Measurements from ENCODE around the gene ARHGAP26. TPM values are rescaled to one million over a fixed set of nuclear protein-coding genes. Genes with fewer than 3 reads are reported as not detected.

The ARHGAP26 gene
- polyA plus RNA-seq, 6 donors from 2014 or later = 2.4 to 8.7 (median 4.1) TPM

GRCh38 chr5:143243103-143243502 lies 472.9 kb downstream of the ARHGAP26 start:
- Mint-ChIP-seq H3K4me3 (no peak overlapping the region), H3K4me1 (no peaks in the 10 kb centered on the region), H3K27ac (no peak overlapping the region), H3K36me3 (peaks cover 5 to 12% of the 10 kb centered on the region in 2 donors), H3K9me3 (peaks cover 0 to 17% (median 3%) of the 10 kb centered on the region in 7 donors), H3K27me3 (no peaks in the 10 kb centered on the region)
- ATAC-seq (ENCODE audit: low read depth in 2 of 2) (no peak), DNase-seq (no peak)

DNA sequence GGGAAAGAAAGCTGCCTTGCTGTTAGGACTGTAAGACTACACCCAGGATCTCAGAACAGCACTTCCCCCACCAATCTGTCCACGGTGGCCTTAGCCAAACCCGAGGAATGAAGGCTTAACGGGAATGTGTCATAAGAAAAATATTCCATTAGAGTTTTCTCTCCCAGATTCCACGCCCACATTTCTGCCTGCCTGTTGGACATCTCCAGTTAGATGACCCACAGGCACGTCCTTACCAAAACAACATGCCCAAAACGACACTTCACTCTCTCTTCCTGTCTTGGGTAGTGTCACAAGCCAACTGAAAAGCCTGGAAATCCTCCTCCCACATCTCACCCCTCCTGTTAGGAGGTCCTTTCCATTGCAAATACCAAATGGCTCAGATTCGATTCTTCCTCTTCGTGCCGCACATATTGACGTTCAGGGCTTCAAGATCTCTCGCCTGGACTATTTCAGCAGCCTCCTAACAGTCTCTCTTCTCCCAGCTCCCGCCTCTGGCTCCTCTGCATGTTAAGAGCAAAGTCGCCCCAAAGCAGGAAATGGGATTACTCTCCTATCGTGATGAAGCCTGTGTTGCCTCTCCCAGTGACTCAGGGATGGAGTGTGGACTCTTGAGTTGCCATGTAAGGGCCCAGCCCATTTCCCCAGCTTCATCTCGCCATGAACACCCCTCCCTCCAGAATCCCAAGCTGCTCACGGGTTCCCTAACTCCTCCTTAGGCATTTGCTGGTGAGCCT lies 474.0 kb downstream of the ARHGAP26 start:
- H3K27me3 Mint-ChIP-seq = no peaks in the 10 kb centered on the region
- no peak overlapping the region for H3K27ac Mint-ChIP-seq

GRCh38 chr5:143244990-143245389 lies 474.8 kb downstream of the ARHGAP26 start:
- no peak for DNase-seq

More for the DNA sequence above, 474.0 kb downstream of the ARHGAP26 start:
- Mint-ChIP-seq H3K4me3 (no peak overlapping the region), H3K36me3 (peaks cover 5 to 12% of the 10 kb centered on the region in 2 donors), H3K9me3 (peaks cover 0 to 17% (median 3%) of the 10 kb centered on the region in 7 donors), H3K4me1 (no peaks in the 10 kb centered on the region)
- ATAC-seq (ENCODE audit: low read depth in 2 of 2) (no peak), DNase-seq (no peak)

GRCh38 chr5:143245929-143246561 lies 475.9 kb downstream of the ARHGAP26 start:
- DNase-seq (no peak), ATAC-seq (ENCODE audit: low read depth in 2 of 2) (no peak)
- Mint-ChIP-seq H3K27ac (no peak overlapping the region), H3K4me3 (no peak overlapping the region), H3K36me3 (peaks cover 5 to 12% of the 10 kb centered on the region in 2 donors), H3K4me1 (no peaks in the 10 kb centered on the region), H3K9me3 (peaks cover 0 to 17% (median 3%) of the 10 kb centered on the region in 7 donors), H3K27me3 (no peaks in the 10 kb centered on the region)

More at GRCh38 chr5:143244990-143245389, 474.8 kb downstream of the ARHGAP26 start:
- Mint-ChIP-seq H3K27ac (no peak overlapping the region), H3K9me3 (peaks cover 0 to 17% (median 3%) of the 10 kb centered on the region in 7 donors), H3K4me3 (no peak overlapping the region), H3K4me1 (no peaks in the 10 kb centered on the region), H3K27me3 (no peaks in the 10 kb centered on the region), H3K36me3 (peaks cover 5 to 12% of the 10 kb centered on the region in 2 donors)
- no peak for ATAC-seq (ENCODE audit: low read depth in 2 of 2)

DNA sequence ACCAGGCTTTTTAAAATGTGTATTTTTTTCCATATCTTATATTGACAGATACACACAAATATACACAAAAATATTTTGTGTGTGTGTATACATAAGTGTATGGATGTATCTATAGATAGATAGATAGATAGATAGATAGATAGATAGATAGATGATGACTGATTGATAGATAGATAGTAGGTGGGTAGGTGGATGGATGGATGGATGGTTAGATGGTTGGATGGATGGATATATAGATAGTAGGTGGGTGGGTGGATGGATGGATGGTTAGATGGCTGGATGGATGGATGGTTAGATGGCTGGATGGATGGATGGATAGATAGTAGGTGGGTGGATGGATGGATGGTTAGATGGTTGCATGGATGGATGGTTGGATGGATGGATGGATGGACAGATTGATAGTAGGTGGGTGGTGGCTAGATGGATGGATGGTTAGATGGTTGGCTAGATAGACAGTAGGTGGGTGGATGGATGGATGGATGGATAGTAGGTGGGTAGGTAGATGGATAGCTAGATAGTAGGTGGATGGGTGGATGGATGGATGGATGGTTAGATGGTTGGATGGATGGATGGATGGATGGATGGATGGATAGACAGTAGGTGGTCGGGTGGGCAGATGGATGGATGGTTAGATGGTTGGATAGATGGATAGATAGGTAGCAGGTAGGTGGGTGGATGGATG lies 477.1 kb downstream of the ARHGAP26 start:
- Mint-ChIP-seq H3K27ac (peak overlapping the region in 1 of 6 donors; percentile 58), H3K27me3 (no peaks in the 10 kb centered on the region), H3K4me1 (peaks cover 0 to 10% (median 5%) of the 10 kb centered on the region in 3 donors), H3K36me3 (peaks cover 5 to 12% of the 10 kb centered on the region in 2 donors), H3K9me3 (peaks cover 0 to 17% (median 3%) of the 10 kb centered on the region in 7 donors), H3K4me3 (no peak overlapping the region)
- no peak for ATAC-seq (ENCODE audit: low read depth in 2 of 2)
- DNase-seq = no peak

- H3K4me1 Mint-ChIP-seq = peaks cover 0 to 18% (median 11%) of the 10 kb centered on the region in 3 donors
- peaks cover 0 to 17% (median 4%) of the 10 kb centered on the region in 7 donors for H3K9me3 Mint-ChIP-seq
- DNase-seq = no peak
- H3K27me3 Mint-ChIP-seq = no peaks in the 10 kb centered on the region
- no peak for ATAC-seq (ENCODE audit: low read depth in 2 of 2)
- peaks cover 5 to 12% of the 10 kb centered on the region in 2 donors for H3K36me3 Mint-ChIP-seq
- no peak overlapping the region for H3K27ac Mint-ChIP-seq
- H3K4me3 Mint-ChIP-seq = no peak overlapping the region
Measured at GRCh38 chr5:143248391-143248790, 478.2 kb downstream of the ARHGAP26 start.

GRCh38 chr5:143248822-143249579 lies 478.8 kb downstream of the ARHGAP26 start:
- Mint-ChIP-seq H3K27me3 (no peaks in the 10 kb centered on the region), H3K27ac (no peak overlapping the region), H3K4me1 (peaks cover 0 to 18% (median 11%) of the 10 kb centered on the region in 3 donors), H3K9me3 (peaks cover 0 to 17% (median 4%) of the 10 kb centered on the region in 7 donors), H3K4me3 (no peak overlapping the region), H3K36me3 (peaks cover 5 to 12% of the 10 kb centered on the region in 2 donors)
- DNase-seq = no peak
- ATAC-seq (ENCODE audit: low read depth in 2 of 2) = no peak

GRCh38 chr5:143249851-143250250 lies 479.7 kb downstream of the ARHGAP26 start:
- no peak for ATAC-seq (ENCODE audit: low read depth in 2 of 2)
- no peak for DNase-seq
- peaks cover 5 to 9% of the 10 kb centered on the region in 2 donors for H3K36me3 Mint-ChIP-seq

DNA sequence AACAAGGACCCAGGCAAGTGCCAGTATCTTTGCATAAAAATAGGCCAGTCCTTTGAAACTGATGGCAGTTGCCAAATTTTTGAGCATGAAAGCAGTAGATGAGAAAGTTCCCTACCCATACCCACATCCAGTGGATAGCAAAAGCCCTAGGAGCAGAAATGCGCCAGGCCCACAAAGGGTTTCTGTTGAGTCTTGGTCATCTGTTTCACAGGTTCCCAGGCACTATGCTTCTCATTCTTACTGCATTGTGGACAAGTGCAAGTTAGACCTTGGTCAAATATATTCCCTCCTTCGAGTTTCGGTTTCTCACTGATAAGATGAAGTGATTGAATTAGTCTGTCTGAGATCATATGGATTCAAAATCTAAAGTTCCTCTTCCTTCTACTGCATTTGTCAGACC lies 481.0 kb downstream of the ARHGAP26 start:
- H3K9me3 Mint-ChIP-seq = peaks cover 0 to 3% (median 0%) of the 10 kb centered on the region in 7 donors
- no peak for DNase-seq
- no peak for ATAC-seq (ENCODE audit: low read depth in 2 of 2)
- H3K4me1 Mint-ChIP-seq = peaks cover 0 to 18% (median 11%) of the 10 kb centered on the region in 3 donors
- H3K27ac Mint-ChIP-seq = no peak overlapping the region
- no peak overlapping the region for H3K4me3 Mint-ChIP-seq
- H3K27me3 Mint-ChIP-seq = no peaks in the 10 kb centered on the region
- no peaks in the 10 kb centered on the region for H3K36me3 Mint-ChIP-seq

More at GRCh38 chr5:143249851-143250250, 479.7 kb downstream of the ARHGAP26 start:
- peak overlapping the region in 1 of 6 donors; percentile 48 for H3K27ac Mint-ChIP-seq
- peaks cover 0 to 13% (median 3%) of the 10 kb centered on the region in 7 donors for H3K9me3 Mint-ChIP-seq
- H3K27me3 Mint-ChIP-seq = no peaks in the 10 kb centered on the region
- no peak overlapping the region for H3K4me3 Mint-ChIP-seq
- peaks cover 0 to 18% (median 11%) of the 10 kb centered on the region in 3 donors for H3K4me1 Mint-ChIP-seq

- Mint-ChIP-seq H3K36me3 (no peaks in the 10 kb centered on the region), H3K27me3 (no peaks in the 10 kb centered on the region), H3K9me3 (peaks cover 0 to 3% (median 0%) of the 10 kb centered on the region in 7 donors), H3K4me1 (peaks cover 0 to 18% (median 11%) of the 10 kb centered on the region in 3 donors), H3K4me3 (no peak overlapping the region), H3K27ac (peak overlapping the region in 1 of 6 donors; percentile 66)
- ATAC-seq (ENCODE audit: low read depth in 2 of 2) (no peak), DNase-seq (no peak)
Measured at GRCh38 chr5:143251946-143252345, 481.8 kb downstream of the ARHGAP26 start.

- H3K4me1 Mint-ChIP-seq = peaks cover 0 to 18% (median 11%) of the 10 kb centered on the region in 3 donors
- no peak for ATAC-seq (ENCODE audit: low read depth in 2 of 2)
- peak overlapping the region in 2 of 6 donors; percentile 7 to 41 for H3K27ac Mint-ChIP-seq
- no peaks in the 10 kb centered on the region for H3K27me3 Mint-ChIP-seq
- peaks cover 0 to 2% (median 0%) of the 10 kb centered on the region in 7 donors for H3K9me3 Mint-ChIP-seq
- H3K36me3 Mint-ChIP-seq = no peaks in the 10 kb centered on the region
- DNase-seq = no peak
- H3K4me3 Mint-ChIP-seq = no peak overlapping the region
Measured at GRCh38 chr5:143254819-143255218, 484.6 kb downstream of the ARHGAP26 start.

GRCh38 chr5:143258559-143259253 lies 488.5 kb downstream of the ARHGAP26 start:
- DNase-seq (no peak), ATAC-seq (ENCODE audit: low read depth in 2 of 2) (no peak)
- Mint-ChIP-seq H3K4me3 (no peak overlapping the region), H3K27me3 (no peaks in the 10 kb centered on the region), H3K4me1 (no peaks in the 10 kb centered on the region), H3K36me3 (no peaks in the 10 kb centered on the region), H3K9me3 (no peaks in the 10 kb centered on the region), H3K27ac (peak overlapping the region in 1 of 6 donors; percentile 54)

Data from naive B cell (primary cell).